Measurements from ENCODE around the gene VWA8. TPM values are rescaled to one million over a fixed set of nuclear protein-coding genes. Genes with fewer than 3 reads are reported as not detected.

Gene VWA8
- total and polyA plus RNA-seq, 4 donors = 4.7 to 26.3 (median 11.9) TPM

- DNase-seq (peak in 2 of 3 donors; percentile 28 to 51), ATAC-seq (ENCODE audit: insufficient read depth, low FRiP score) (peak; percentile 30)
- Histone ChIP-seq H3K4me1 (ENCODE audit: control insufficient read depth in 5 of 5, insufficient read depth in 5 of 5, low read length in 5 of 5) (peaks cover 0 to 8% (median 0%) of the 10 kb centered on the region in 5 donors), H3K9ac (ENCODE audit: insufficient read depth in 1 of 2, low read length in 2 of 2) (peak overlapping the region; percentile 68 to 87), H3K27ac (ENCODE audit: low read depth in 1 of 2, low read length in 1 of 2) (peak overlapping the region; percentile 95), H3K36me3 (ENCODE audit: control insufficient read depth in 4 of 4, insufficient read depth in 4 of 4, low read length in 4 of 4) (no peaks in the 10 kb centered on the region), H3K9me3 (ENCODE audit: control insufficient read depth in 4 of 4, insufficient read depth in 3 of 4, low read length in 3 of 4) (no peaks in the 10 kb centered on the region), H3K27me3 (ENCODE audit: control insufficient read depth in 3 of 3, insufficient read depth in 3 of 3, low read length in 2 of 3) (no peaks in the 10 kb centered on the region), H3K4me3 (peak overlapping the region; percentile 99)
- WGBS, 2 donors = 20% methylated on average over 9 of the region's 9 CpGs
- TF ChIP-seq CTCF (IDR thresholded peaks at IDR 0.05; ENCODE audit: control extremely low read depth, extremely low read depth) = no peak
Measured at GRCh38 chr13:41960211-41960636, 685 bp downstream of the VWA8 start.

GRCh38 chr13:41956272-41956671 is 4.6 kb downstream of the VWA8 start:
- Histone ChIP-seq H3K9me3 (ENCODE audit: control insufficient read depth in 4 of 4, insufficient read depth in 3 of 4, low read length in 3 of 4) (no peaks in the 10 kb centered on the region), H3K36me3 (ENCODE audit: control insufficient read depth in 4 of 4, insufficient read depth in 4 of 4, low read length in 4 of 4) (no peaks in the 10 kb centered on the region), H3K27ac (ENCODE audit: low read depth in 1 of 2, low read length in 1 of 2) (no peak overlapping the region), H3K4me3 (no peak overlapping the region), H3K27me3 (ENCODE audit: control insufficient read depth in 3 of 3, insufficient read depth in 3 of 3, low read length in 2 of 3) (no peaks in the 10 kb centered on the region), H3K4me1 (ENCODE audit: control insufficient read depth in 5 of 5, insufficient read depth in 5 of 5, low read length in 5 of 5) (peaks cover 0 to 13% (median 0%) of the 10 kb centered on the region in 5 donors), H3K9ac (ENCODE audit: insufficient read depth in 1 of 2, low read length in 2 of 2) (no peak overlapping the region)
- ATAC-seq (ENCODE audit: insufficient read depth, low FRiP score) (no peak), DNase-seq (no peak)
- TF ChIP-seq CTCF (IDR thresholded peaks at IDR 0.05; ENCODE audit: control extremely low read depth, extremely low read depth) = no peak

GRCh38 chr13:41955605-41956004 is 5.3 kb downstream of the VWA8 start:
- no peak overlapping the region for H3K9ac ChIP-seq (ENCODE audit: insufficient read depth in 1 of 2, low read length in 2 of 2)
- 59 to 78% methylated on average over 5 of the region's 5 CpGs for WGBS, 2 donors
- no peaks in the 10 kb centered on the region for H3K36me3 ChIP-seq (ENCODE audit: control insufficient read depth in 4 of 4, insufficient read depth in 4 of 4, low read length in 4 of 4)
- DNase-seq (no peak), ATAC-seq (ENCODE audit: insufficient read depth, low FRiP score) (no peak)
- H3K4me1 ChIP-seq (ENCODE audit: control insufficient read depth in 5 of 5, insufficient read depth in 5 of 5, low read length in 5 of 5) = peaks cover 0 to 13% (median 0%) of the 10 kb centered on the region in 5 donors
- no peak overlapping the region for H3K27ac ChIP-seq (ENCODE audit: low read depth in 1 of 2, low read length in 1 of 2)
- H3K27me3 ChIP-seq (ENCODE audit: control insufficient read depth in 3 of 3, insufficient read depth in 3 of 3, low read length in 2 of 3) = no peaks in the 10 kb centered on the region
- no peaks in the 10 kb centered on the region for H3K9me3 ChIP-seq (ENCODE audit: control insufficient read depth in 4 of 4, insufficient read depth in 3 of 4, low read length in 3 of 4)
- no peak overlapping the region for H3K4me3 ChIP-seq
- no peak for TF ChIP-seq CTCF (IDR thresholded peaks at IDR 0.05; ENCODE audit: control extremely low read depth, extremely low read depth)

- Histone ChIP-seq H3K36me3 (ENCODE audit: control insufficient read depth in 4 of 4, insufficient read depth in 4 of 4, low read length in 4 of 4) (no peaks in the 10 kb centered on the region), H3K4me1 (ENCODE audit: control insufficient read depth in 5 of 5, insufficient read depth in 5 of 5, low read length in 5 of 5) (peaks cover 0 to 13% (median 0%) of the 10 kb centered on the region in 5 donors), H3K27me3 (ENCODE audit: control insufficient read depth in 3 of 3, insufficient read depth in 3 of 3, low read length in 2 of 3) (no peaks in the 10 kb centered on the region), H3K9ac (ENCODE audit: insufficient read depth in 1 of 2, low read length in 2 of 2) (no peak overlapping the region), H3K27ac (ENCODE audit: low read depth in 1 of 2, low read length in 1 of 2) (no peak overlapping the region), H3K4me3 (no peak overlapping the region), H3K9me3 (ENCODE audit: control insufficient read depth in 4 of 4, insufficient read depth in 3 of 4, low read length in 3 of 4) (no peaks in the 10 kb centered on the region)
- 99 to 100% methylated on average over 1 of the region's 1 CpG for WGBS, 2 donors
- no peak for TF ChIP-seq CTCF (IDR thresholded peaks at IDR 0.05; ENCODE audit: control extremely low read depth, extremely low read depth)
- ATAC-seq (ENCODE audit: insufficient read depth, low FRiP score) = no peak
- no peak for DNase-seq
Measured at GRCh38 chr13:41954226-41954625, 6.7 kb downstream of the VWA8 start.

All from lung (tissue), 12 donors.